ENCODE results near the gene TRAP1. TPM values are rescaled to one million over a fixed set of nuclear protein-coding genes. Genes with fewer than 3 reads are reported as not detected.

The TRAP1 gene
- total and polyA plus RNA-seq, 2 experiments from 2014 or later, result 143 to 228 TPM

DNA sequence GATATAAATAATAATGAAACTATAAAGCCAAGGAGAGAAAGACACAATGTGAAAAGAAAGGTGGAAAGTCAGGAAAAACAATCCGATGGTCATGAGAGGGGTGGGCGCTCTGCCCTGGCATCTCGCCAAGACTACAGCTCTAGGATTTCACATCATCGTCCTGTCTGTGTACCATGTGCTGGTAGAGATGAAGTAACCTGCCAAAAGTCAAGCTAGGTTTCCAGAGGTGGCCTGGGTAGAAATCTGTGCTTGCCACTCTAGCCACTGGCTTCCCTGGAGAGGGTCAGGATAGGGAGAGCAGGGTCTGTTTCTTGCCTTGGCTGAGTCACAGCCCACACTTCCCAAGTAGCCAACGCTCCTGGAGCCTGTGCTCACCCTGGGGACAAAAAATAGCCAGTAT lies 31.0 kb upstream of the TRAP1 start (continued):
- TF ChIP-seq, protein P1, sequence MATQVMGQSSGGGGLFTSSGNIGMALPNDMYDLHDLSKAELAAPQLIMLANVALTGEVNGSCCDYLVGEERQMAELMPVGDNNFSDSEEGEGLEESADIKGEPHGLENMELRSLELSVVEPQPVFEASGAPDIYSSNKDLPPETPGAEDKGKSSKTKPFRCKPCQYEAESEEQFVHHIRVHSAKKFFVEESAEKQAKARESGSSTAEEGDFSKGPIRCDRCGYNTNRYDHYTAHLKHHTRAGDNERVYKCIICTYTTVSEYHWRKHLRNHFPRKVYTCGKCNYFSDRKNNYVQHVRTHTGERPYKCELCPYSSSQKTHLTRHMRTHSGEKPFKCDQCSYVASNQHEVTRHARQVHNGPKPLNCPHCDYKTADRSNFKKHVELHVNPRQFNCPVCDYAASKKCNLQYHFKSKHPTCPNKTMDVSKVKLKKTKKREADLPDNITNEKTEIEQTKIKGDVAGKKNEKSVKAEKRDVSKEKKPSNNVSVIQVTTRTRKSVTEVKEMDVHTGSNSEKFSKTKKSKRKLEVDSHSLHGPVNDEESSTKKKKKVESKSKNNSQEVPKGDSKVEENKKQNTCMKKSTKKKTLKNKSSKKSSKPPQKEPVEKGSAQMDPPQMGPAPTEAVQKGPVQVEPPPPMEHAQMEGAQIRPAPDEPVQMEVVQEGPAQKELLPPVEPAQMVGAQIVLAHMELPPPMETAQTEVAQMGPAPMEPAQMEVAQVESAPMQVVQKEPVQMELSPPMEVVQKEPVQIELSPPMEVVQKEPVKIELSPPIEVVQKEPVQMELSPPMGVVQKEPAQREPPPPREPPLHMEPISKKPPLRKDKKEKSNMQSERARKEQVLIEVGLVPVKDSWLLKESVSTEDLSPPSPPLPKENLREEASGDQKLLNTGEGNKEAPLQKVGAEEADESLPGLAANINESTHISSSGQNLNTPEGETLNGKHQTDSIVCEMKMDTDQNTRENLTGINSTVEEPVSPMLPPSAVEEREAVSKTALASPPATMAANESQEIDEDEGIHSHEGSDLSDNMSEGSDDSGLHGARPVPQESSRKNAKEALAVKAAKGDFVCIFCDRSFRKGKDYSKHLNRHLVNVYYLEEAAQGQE (IDR thresholded peaks at IDR 0.05; ENCODE audit: unreplicated experiment), result no peak
- no peak for TF ChIP-seq EZH2phosphoT487 (IDR thresholded peaks at IDR 0.05; ENCODE audit: unreplicated experiment)

DNA sequence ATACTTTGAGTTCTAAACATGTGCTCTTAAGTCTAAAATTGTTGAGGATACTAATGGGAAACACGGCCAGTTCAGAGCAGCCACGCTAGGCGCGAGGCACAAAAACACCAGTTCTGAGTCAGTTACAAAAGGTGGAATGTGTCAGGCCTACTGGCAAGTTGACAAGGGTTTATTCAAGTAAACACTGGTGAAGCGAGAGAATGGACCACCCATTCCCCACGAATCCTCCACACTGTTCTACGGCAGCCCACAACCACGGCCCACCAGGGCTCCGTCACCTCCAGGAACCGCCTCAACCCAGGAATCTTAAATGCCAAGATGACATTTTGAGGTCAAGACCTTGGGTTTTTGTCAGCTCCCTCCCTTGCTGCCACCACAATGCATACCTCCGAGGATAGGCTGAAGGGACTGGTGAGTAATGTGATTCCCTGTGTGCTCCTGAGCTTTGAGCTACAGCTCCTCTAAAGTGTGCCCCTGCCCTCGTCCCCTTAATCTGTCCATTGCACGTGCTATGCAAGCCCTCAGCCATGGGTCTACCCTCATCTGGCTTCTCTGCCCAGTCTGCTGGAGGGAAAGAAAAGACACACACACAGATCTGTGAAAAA lies 28.5 kb upstream of the TRAP1 start:
- Mint-ChIP-seq H3K4me1 (no peaks in the 10 kb centered on the region), H3K27ac (peak overlapping the region; percentile 74), H3K4me3 (no peak overlapping the region), H3K36me3 (ENCODE audit: low read depth) (peaks cover 70% of the 10 kb centered on the region), H3K9me3 (no peaks in the 10 kb centered on the region; the same call in 2 of the 3 replicates), H3K27me3 (ENCODE audit: insufficient read depth, low read depth, poor library complexity) (peaks cover 2% of the 10 kb centered on the region)
- no peaks in the 10 kb centered on the region for H3K4me1 ChIP-seq (ENCODE audit: insufficient read depth)
- DNase-seq (ENCODE audit: low spot score), result no peak
- H3K27me3 ChIP-seq (ENCODE audit: insufficient read depth), result no peaks in the 10 kb centered on the region
- H4K20me1 ChIP-seq (replicated peaks; ENCODE audit: insufficient read depth), result no peaks in the 10 kb centered on the region
- H3K79me2 ChIP-seq (replicated peaks; ENCODE audit: insufficient read depth), result no peaks in the 10 kb centered on the region
- H2AFZ ChIP-seq, result no peak overlapping the region
- H3K9me2 ChIP-seq (ENCODE audit: insufficient read depth), result no peaks in the 10 kb centered on the region
- H3K36me3 ChIP-seq (ENCODE audit: insufficient read depth), result peaks cover 18% of the 10 kb centered on the region
- no peaks in the 10 kb centered on the region for H3F3A ChIP-seq (replicated peaks; ENCODE audit: low read depth)
- no peak for ATAC-seq
- no peak overlapping the region for H3K4me3 ChIP-seq
- no peak overlapping the region for H3K4me2 ChIP-seq
- H3K27ac ChIP-seq (ENCODE audit: low read depth), result 0 out of 2 replicates have a peak overlapping the region, but pooled peaks have one; percentile 50
- TF ChIP-seq NANOG (IDR thresholded peaks at IDR 0.05; ENCODE audit: borderline replicate concordance), result no peak
- no peak for TF ChIP-seq EZH2 (IDR thresholded peaks at IDR 0.05; ENCODE audit: low read depth, unreplicated experiment)
- no peak for TF ChIP-seq POLR2AphosphoS5 (IDR thresholded peaks at IDR 0.05; ENCODE audit: low read depth)
- TF ChIP-seq, protein P1 (IDR thresholded peaks at IDR 0.05; ENCODE audit: unreplicated experiment), result no peak
- no peak for TF ChIP-seq EZH2phosphoT487 (IDR thresholded peaks at IDR 0.05; ENCODE audit: unreplicated experiment)
- TF ChIP-seq STAT1 (IDR thresholded peaks at IDR 0.05; ENCODE audit: unreplicated experiment), result no peak
- TF ChIP-seq, protein P2, sequence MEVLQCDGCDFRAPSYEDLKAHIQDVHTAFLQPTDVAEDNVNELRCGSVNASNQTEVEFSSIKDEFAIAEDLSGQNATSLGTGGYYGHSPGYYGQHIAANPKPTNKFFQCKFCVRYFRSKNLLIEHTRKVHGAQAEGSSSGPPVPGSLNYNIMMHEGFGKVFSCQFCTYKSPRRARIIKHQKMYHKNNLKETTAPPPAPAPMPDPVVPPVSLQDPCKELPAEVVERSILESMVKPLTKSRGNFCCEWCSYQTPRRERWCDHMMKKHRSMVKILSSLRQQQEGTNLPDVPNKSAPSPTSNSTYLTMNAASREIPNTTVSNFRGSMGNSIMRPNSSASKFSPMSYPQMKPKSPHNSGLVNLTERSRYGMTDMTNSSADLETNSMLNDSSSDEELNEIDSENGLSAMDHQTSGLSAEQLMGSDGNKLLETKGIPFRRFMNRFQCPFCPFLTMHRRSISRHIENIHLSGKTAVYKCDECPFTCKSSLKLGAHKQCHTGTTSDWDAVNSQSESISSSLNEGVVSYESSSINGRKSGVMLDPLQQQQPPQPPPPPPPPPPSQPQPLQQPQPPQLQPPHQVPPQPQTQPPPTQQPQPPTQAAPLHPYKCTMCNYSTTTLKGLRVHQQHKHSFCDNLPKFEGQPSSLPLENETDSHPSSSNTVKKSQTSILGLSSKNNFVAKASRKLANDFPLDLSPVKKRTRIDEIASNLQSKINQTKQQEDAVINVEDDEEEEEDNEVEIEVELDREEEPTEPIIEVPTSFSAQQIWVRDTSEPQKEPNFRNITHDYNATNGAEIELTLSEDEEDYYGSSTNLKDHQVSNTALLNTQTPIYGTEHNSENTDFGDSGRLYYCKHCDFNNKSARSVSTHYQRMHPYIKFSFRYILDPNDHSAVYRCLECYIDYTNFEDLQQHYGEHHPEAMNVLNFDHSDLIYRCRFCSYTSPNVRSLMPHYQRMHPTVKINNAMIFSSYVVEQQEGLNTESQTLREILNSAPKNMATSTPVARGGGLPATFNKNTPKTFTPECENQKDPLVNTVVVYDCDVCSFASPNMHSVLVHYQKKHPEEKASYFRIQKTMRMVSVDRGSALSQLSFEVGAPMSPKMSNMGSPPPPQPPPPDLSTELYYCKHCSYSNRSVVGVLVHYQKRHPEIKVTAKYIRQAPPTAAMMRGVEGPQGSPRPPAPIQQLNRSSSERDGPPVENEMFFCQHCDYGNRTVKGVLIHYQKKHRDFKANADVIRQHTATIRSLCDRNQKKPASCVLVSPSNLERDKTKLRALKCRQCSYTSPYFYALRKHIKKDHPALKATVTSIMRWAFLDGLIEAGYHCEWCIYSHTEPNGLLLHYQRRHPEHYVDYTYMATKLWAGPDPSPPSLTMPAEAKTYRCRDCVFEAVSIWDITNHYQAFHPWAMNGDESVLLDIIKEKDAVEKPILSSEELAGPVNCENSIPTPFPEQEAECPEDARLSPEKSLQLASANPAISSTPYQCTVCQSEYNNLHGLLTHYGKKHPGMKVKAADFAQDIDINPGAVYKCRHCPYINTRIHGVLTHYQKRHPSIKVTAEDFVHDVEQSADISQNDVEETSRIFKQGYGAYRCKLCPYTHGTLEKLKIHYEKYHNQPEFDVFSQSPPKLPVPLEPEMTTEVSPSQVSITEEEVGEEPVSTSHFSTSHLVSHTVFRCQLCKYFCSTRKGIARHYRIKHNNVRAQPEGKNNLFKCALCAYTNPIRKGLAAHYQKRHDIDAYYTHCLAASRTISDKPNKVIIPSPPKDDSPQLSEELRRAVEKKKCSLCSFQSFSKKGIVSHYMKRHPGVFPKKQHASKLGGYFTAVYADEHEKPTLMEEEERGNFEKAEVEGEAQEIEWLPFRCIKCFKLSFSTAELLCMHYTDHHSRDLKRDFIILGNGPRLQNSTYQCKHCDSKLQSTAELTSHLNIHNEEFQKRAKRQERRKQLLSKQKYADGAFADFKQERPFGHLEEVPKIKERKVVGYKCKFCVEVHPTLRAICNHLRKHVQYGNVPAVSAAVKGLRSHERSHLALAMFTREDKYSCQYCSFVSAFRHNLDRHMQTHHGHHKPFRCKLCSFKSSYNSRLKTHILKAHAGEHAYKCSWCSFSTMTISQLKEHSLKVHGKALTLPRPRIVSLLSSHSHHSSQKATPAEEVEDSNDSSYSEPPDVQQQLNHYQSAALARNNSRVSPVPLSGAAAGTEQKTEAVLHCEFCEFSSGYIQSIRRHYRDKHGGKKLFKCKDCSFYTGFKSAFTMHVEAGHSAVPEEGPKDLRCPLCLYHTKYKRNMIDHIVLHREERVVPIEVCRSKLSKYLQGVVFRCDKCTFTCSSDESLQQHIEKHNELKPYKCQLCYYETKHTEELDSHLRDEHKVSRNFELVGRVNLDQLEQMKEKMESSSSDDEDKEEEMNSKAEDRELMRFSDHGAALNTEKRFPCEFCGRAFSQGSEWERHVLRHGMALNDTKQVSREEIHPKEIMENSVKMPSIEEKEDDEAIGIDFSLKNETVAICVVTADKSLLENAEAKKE (CRISPR knock-in tag; IDR thresholded peaks at IDR 0.05), result no peak
- TF ChIP-seq CREB1 (CRISPR knock-in tag; IDR thresholded peaks at IDR 0.05; ENCODE audit: low read depth), result no peak
- TF ChIP-seq ZNF331 (CRISPR knock-in tag; IDR thresholded peaks at IDR 0.05; ENCODE audit: low read depth), result no peak
- TF ChIP-seq ZNF114 (CRISPR knock-in tag; IDR thresholded peaks at IDR 0.05), result no peak
